H9 (cell line): ENCODE measurements around the gene COQ8A. TPM values are rescaled to one million over a fixed set of nuclear protein-coding genes. Genes with fewer than 3 reads are reported as not detected.

ENCODE experiments used
- DNase-seq: peaks from one replicate; pipeline ENCODE4 v3.0.0-alpha.2; 2017
- H2AFZ ChIP-seq: one replicate; pipeline ENCODE4 v1.6.1; 2013; ENCODE audit warnings: mild to moderate bottlenecking, low read length, control low read depth, moderate library complexity
- H2AK5ac ChIP-seq: 2 replicates; pipeline ENCODE4 v1.6.1; 2013; ENCODE audit warnings: low read length, control low read depth, mixed read lengths; ENCODE audit not compliant: insufficient read length
- H2BK120ac ChIP-seq: one replicate; pipeline ENCODE4 v1.6.1; 2013; ENCODE audit warnings: low read depth, mild to moderate bottlenecking, low read length, control low read depth, inconsistent platforms; ENCODE audit not compliant: poor library complexity, severe bottlenecking
- H2BK12ac ChIP-seq: 2 replicates; pipeline ENCODE4 v1.6.1; 2013; ENCODE audit warnings: low read length, control low read depth, mixed read lengths, low read depth; ENCODE audit not compliant: insufficient read length
- H2BK15ac ChIP-seq: 2 replicates; pipeline ENCODE4 v1.6.1; 2013; ENCODE audit warnings: low read depth, low read length, control low read depth
- H2BK20ac ChIP-seq: one replicate; pipeline ENCODE4 v1.6.1; 2013; ENCODE audit warnings: low read depth, mild to moderate bottlenecking, low read length, control low read depth, inconsistent platforms; ENCODE audit not compliant: poor library complexity, severe bottlenecking
- H2BK5ac ChIP-seq: 2 replicates; pipeline ENCODE4 v1.6.1; 2013; ENCODE audit warnings: low read length, control low read depth, mixed read lengths; ENCODE audit not compliant: insufficient read length
- H3K14ac ChIP-seq: 2 replicates; pipeline ENCODE4 v1.6.1; 2013; ENCODE audit warnings: low read length, control low read depth; ENCODE audit not compliant: insufficient read depth
- H3K18ac ChIP-seq: 2 replicates; pipeline ENCODE4 v1.6.1; 2013; ENCODE audit warnings: low read depth, mild to moderate bottlenecking, mixed read lengths, low read length, control low read depth; ENCODE audit not compliant: insufficient read length
- H3K23ac ChIP-seq: 2 replicates; pipeline ENCODE4 v1.6.1; 2013; ENCODE audit warnings: low read length, control low read depth, mixed read lengths, low read depth; ENCODE audit not compliant: insufficient read length
- H3K23me2 ChIP-seq: 2 replicates; pipeline ENCODE4 v1.6.1; 2013; ENCODE audit warnings: low read depth, mild to moderate bottlenecking, mixed read lengths, low read length, control low read depth; ENCODE audit not compliant: insufficient read length, poor library complexity, severe bottlenecking
- H3K27ac ChIP-seq: 2 replicates; pipeline ENCODE4 v1.5.1; 2013; ENCODE audit warnings: low read length, control low read depth, mixed read lengths, low read depth; ENCODE audit not compliant: insufficient read length
- H3K27me3 ChIP-seq: 2 replicates; pipeline ENCODE4 v1.6.1; 2013; ENCODE audit warnings: low read length, control low read depth, inconsistent platforms; ENCODE audit not compliant: insufficient read depth
- H3K4ac ChIP-seq: 2 replicates; pipeline ENCODE4 v1.6.1; 2013; ENCODE audit warnings: low read depth, mild to moderate bottlenecking, control low read depth, inconsistent platforms, low read length, moderate library complexity
- H3K4me1 ChIP-seq: 2 replicates; pipeline ENCODE4 v1.6.1; 2013; ENCODE audit warnings: low read length, control low read depth, inconsistent platforms; ENCODE audit not compliant: insufficient read depth
- H3K4me2 ChIP-seq: 2 replicates; pipeline ENCODE4 v1.6.1; 2013; ENCODE audit warnings: low read length, control low read depth, mixed read lengths; ENCODE audit not compliant: insufficient read length, insufficient read depth
- H3K56ac ChIP-seq: 2 replicates; pipeline ENCODE4 v1.6.1; 2013; ENCODE audit warnings: low read depth, mild to moderate bottlenecking, mixed read lengths, low read length, control low read depth; ENCODE audit not compliant: insufficient read length
- H3K79me1 ChIP-seq: 2 replicates; pipeline ENCODE4 v1.6.1; 2013; ENCODE audit warnings: low read depth, mild to moderate bottlenecking, moderate library complexity, low read length, control low read depth, inconsistent platforms; ENCODE audit not compliant: insufficient read depth, poor library complexity, severe bottlenecking
- H3K79me2 ChIP-seq: 2 replicates; pipeline ENCODE4 v1.6.1; 2013; ENCODE audit warnings: low read length, control low read depth, inconsistent platforms; ENCODE audit not compliant: insufficient read depth
- H3K9ac ChIP-seq: 2 replicates; pipeline ENCODE4 v1.6.1; 2013; ENCODE audit warnings: low read length, control low read depth, mixed read lengths; ENCODE audit not compliant: insufficient read length; ENCODE audit errors: extremely low read depth
- H3K9me3 ChIP-seq: one replicate; pipeline ENCODE4 v1.6.1; 2013; ENCODE audit warnings: low read depth, low read length, inconsistent platforms; ENCODE audit not compliant: control insufficient read depth
- H3T11ph ChIP-seq: one replicate; pipeline ENCODE4 v1.6.1; 2013; ENCODE audit warnings: mild to moderate bottlenecking, low read length, control low read depth, inconsistent platforms
- H4K20me1 ChIP-seq: one replicate; pipeline ENCODE4 v1.6.1; 2013; ENCODE audit not compliant: control insufficient read depth, insufficient read length, insufficient read depth
- H4K5ac ChIP-seq: 2 replicates; pipeline ENCODE4 v1.6.1; 2013; ENCODE audit warnings: low read depth, mild to moderate bottlenecking, mixed read lengths, low read length, control low read depth; ENCODE audit not compliant: insufficient read length
- H4K8ac ChIP-seq: replicated peaks from 2 replicates; pipeline ENCODE4 v1.6.1; 2013; ENCODE audit warnings: low read length, control low read depth, mixed read lengths, low read depth; ENCODE audit not compliant: insufficient read length
- H4K91ac ChIP-seq: 2 replicates; pipeline ENCODE4 v1.6.1; 2013; ENCODE audit warnings: low read depth, mild to moderate bottlenecking, moderate library complexity, mixed read lengths, low read length, control low read depth; ENCODE audit not compliant: insufficient read length
- H3K27ac Mint-ChIP-seq, 3 experiments: 2 replicates in 2 of 3; 3 replicates in 1 of 3; pipeline ENCODE4 v1.8.0; 2020 to 2021; ENCODE audit warnings: mixed read lengths in 3 of 3, mild to moderate bottlenecking in 1 of 3, moderate library complexity in 1 of 3
- H3K27me3 Mint-ChIP-seq: 2 replicates; pipeline ENCODE4 v1.8.0; 2021; ENCODE audit warnings: low read depth, mild to moderate bottlenecking, moderate library complexity, mixed read lengths
- H3K36me3 Mint-ChIP-seq, 3 experiments: 2 replicates in 2 of 3; 3 replicates in 1 of 3; pipeline ENCODE4 v1.8.0; 2020 to 2021; ENCODE audit warnings: low read depth in 3 of 3, mixed read lengths in 3 of 3; ENCODE audit not compliant: insufficient read depth in 1 of 3
- H3K4me1 Mint-ChIP-seq, 2 experiments: 2 replicates each; pipeline ENCODE4 v1.8.0; 2020; ENCODE audit warnings: mixed read lengths in 2 of 2
- H3K4me3 Mint-ChIP-seq, 2 experiments: 2 replicates in 1 of 2; 3 replicates in 1 of 2; pipeline ENCODE4 v1.8.0; 2020 to 2021; ENCODE audit warnings: mild to moderate bottlenecking in 2 of 2, mixed read lengths in 2 of 2, moderate library complexity in 1 of 2
- H3K9me3 Mint-ChIP-seq, 2 experiments: 2 replicates in 1 of 2; 3 replicates in 1 of 2; pipeline ENCODE4 v1.8.0; 2020; ENCODE audit warnings: mild to moderate bottlenecking in 2 of 2, mixed read lengths in 2 of 2, moderate library complexity in 1 of 2
- WGBS: extraction: QIAGEN DNeasy Blood & Tissue Kit; methylation state at CpG from one replicate; pipeline ENCODE4 v1.1.7; 2013; ENCODE audit warnings: missing lambda C conversion rate, low lambda C conversion rate, mixed read lengths; ENCODE audit not compliant: insufficient read length; ENCODE audit errors: extremely low coverage; 5-methylcytosine and 5-hydroxymethylcytosine counted together
- total RNA-seq: library from RNA; stranded (reverse); gene quantifications from 2 replicates; pipeline ENCODE4 v1.2.1, GENCODE V29; 2021
- TF ChIP-seq, protein P1 (sequence below): fragments of 200-600 bp; sonication (generic); conservative IDR thresholded peaks from 3 replicates; pipeline ENCODE4 v1.8.0; 2021; ENCODE audit warnings: antibody characterized with exemption, mild to moderate bottlenecking

The COQ8A gene
- total RNA-seq, 1 experiment from 2014 or later, result 26.0 TPM

GRCh38 chr1:226958300-226958699 is 18.2 kb downstream of the COQ8A start:
- H3K9ac ChIP-seq, result no peak overlapping the region
- no peak overlapping the region for H4K91ac ChIP-seq
- H3K27ac ChIP-seq, result no peak overlapping the region
- no peak overlapping the region for H2BK15ac ChIP-seq
- H4K20me1 ChIP-seq, result no peaks in the 10 kb centered on the region
- H3T11ph ChIP-seq, result no peak overlapping the region
- H3K79me1 ChIP-seq, result no peaks in the 10 kb centered on the region
- no peak overlapping the region for H3K56ac ChIP-seq
- no peak overlapping the region for H2AFZ ChIP-seq
- DNase-seq, result no peak
- TF ChIP-seq, protein P1, sequence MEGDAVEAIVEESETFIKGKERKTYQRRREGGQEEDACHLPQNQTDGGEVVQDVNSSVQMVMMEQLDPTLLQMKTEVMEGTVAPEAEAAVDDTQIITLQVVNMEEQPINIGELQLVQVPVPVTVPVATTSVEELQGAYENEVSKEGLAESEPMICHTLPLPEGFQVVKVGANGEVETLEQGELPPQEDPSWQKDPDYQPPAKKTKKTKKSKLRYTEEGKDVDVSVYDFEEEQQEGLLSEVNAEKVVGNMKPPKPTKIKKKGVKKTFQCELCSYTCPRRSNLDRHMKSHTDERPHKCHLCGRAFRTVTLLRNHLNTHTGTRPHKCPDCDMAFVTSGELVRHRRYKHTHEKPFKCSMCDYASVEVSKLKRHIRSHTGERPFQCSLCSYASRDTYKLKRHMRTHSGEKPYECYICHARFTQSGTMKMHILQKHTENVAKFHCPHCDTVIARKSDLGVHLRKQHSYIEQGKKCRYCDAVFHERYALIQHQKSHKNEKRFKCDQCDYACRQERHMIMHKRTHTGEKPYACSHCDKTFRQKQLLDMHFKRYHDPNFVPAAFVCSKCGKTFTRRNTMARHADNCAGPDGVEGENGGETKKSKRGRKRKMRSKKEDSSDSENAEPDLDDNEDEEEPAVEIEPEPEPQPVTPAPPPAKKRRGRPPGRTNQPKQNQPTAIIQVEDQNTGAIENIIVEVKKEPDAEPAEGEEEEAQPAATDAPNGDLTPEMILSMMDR, result no peak
- H3K79me2 ChIP-seq, result no peaks in the 10 kb centered on the region; the same call in 1 of the 2 replicates
- no peak overlapping the region for H4K5ac ChIP-seq
- no peak overlapping the region for H3K4ac ChIP-seq
- H3K9me3 ChIP-seq, result no peaks in the 10 kb centered on the region
- H3K14ac ChIP-seq, result no peak overlapping the region
- Mint-ChIP-seq H3K9me3 (peaks cover 22 to 33% of the 10 kb centered on the region in 2 experiments), H3K4me3 (no peak overlapping the region), H3K27ac (0 out of 7 replicates have a peak overlapping the region, but pooled peaks of 1 of the 3 experiments have one; percentile 85), H3K36me3 (peaks cover 13 to 40% (median 16%) of the 10 kb centered on the region in 3 experiments), H3K4me1 (peaks cover 4% of the 10 kb centered on the region in 2 experiments), H3K27me3 (peaks cover 2% of the 10 kb centered on the region; the same call in 1 of the 2 replicates)
- H2BK12ac ChIP-seq, result no peak overlapping the region
- no CpG with 5 or more reads among the region's 13 CpGs for WGBS
- H4K8ac ChIP-seq, result no peak overlapping the region
- H3K4me1 ChIP-seq, result no peaks in the 10 kb centered on the region; the same call in 1 of the 2 replicates
- H3K23me2 ChIP-seq, result no peaks in the 10 kb centered on the region
- H2AK5ac ChIP-seq, result no peak overlapping the region
- no peak overlapping the region for H2BK20ac ChIP-seq
- no peaks in the 10 kb centered on the region for H3K27me3 ChIP-seq
- H2BK5ac ChIP-seq, result no peak overlapping the region
- H3K4me2 ChIP-seq, result no peak overlapping the region
- no peak overlapping the region for H3K23ac ChIP-seq
- H2BK120ac ChIP-seq, result no peak overlapping the region
- no peak overlapping the region for H3K18ac ChIP-seq
